ENCODE data around the gene ZNF804A. TPM values are rescaled to one million over a fixed set of nuclear protein-coding genes. Genes with fewer than 3 reads are reported as not detected.
"Not testable (repeated sequence)": the region's sequence is repeated elsewhere in the genome, so short reads cannot be mapped to it uniquely, and the experiment has no call there.

ZNF804A gene
- total RNA-seq, 1 donor from 2014 or later: not detected

DNA sequence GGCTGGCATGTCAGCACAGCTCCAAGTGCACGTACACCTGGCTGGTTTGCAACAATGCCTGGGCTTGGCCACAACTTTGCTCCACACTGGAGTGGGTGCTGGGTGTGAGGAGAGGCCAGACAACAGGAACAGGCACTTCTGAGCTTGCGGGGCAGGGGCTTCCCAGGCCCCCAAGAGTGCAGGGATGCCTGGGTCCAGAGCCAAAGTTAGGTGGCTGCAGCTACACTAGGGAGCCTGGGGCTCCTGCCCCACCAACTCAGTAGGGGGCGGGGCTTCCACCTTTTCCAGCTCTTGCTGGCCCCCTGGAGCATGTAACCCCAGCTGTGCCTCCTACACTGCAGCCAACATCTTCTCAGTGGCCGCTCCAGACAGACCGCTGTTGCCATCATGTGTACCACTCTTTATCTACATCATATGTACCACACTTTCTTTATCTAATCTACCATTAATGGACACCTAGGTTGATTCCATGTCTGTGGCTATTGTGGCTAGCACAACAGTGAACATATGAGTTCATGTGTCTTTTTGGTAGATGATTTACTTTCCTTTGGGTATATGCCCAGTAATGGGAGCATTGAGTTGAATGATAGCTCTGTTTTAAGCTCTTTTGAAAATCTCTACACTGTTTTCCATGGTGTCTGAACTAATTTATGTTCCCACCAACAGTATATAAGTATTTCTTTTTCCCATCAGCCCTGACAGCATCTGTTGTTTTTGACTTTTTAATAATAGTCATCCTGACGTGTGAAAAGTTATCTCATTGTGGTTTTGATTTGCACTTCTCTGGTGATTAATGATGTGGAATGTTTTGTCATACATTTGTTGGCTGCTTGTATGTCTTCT is 87.9 kb downstream of the ZNF804A start:
- ATAC-seq (ENCODE audit: poor library complexity): no peak
- intact Hi-C loops (cut with DNase I): no loop called here
- DNase-seq: no peak

DNA sequence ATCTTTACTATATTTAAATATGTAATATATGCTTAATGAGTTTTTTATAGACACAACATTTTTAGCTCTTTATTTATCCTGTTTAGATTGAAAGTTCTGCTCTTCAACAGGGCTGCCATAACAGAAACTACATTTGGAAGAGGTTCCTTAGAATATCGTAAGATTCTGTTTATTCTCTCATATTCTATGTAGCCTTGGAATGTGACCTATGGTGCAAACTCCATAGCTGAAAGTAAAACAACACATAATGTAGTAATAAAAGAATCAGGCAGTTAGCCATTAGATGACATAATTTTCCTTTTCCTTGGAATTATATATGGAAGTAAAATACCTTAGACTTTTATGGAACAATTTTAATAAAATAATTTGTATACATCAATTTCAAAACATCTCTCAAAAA is 91.3 kb downstream of the ZNF804A start:
- no peak for DNase-seq

DNA sequence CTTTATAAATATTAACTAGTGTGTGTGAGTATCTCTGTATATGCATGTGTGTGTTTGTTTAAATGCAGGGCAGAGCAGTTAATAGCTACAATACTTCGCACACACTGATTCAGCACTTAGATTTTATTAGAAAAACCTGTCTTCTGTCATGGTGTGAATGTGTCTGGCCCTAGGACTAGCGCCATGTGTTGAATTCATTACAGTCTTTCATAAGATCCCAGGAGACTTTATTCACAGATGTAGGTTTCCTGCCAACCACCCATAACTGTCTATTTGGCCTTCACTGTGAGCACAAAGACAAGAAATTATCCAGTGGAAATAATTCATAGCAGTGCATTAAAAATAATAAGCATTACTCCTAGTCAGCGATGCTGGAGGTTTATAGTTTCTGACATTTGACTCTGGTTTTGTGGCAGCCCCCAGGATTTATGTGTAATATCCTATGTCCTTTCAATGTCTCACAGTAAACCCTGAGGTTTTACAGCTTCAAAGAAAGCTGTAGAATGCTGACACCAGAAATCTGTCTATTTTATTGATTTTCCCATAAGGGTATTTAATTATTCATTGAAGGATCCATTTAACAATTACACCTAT is 93.9 kb downstream of the ZNF804A start:
- ATAC-seq (ENCODE audit: poor library complexity) (no peak), DNase-seq (no peak)
- intact Hi-C loops (cut with DNase I): no loop called here

More for the DNA sequence above, 91.3 kb downstream of the ZNF804A start:
- intact Hi-C loops (cut with DNase I): no loop called here
- ATAC-seq (ENCODE audit: poor library complexity): no peak

DNA sequence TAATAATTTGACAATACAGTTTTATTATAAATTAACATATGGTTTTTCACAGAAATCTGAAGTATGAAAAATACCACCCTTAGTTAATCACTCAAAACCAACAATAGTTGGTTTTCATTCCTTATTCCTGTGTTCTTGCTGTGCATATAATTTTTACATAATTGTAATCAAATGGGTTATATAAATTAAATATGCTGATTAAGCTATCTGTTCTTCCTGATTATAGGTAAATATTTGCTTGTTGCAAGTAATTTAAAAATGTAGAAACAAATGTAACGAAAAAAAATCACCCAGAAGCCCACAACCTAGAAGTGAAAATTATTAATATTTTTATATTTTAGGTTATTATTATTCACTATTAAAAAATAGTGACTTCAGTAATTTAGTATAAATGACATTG is 98.3 kb downstream of the ZNF804A start:
- DNase-seq: no peak
- ATAC-seq (ENCODE audit: poor library complexity): no peak
- intact Hi-C loops (cut with DNase I): no loop called here

DNA sequence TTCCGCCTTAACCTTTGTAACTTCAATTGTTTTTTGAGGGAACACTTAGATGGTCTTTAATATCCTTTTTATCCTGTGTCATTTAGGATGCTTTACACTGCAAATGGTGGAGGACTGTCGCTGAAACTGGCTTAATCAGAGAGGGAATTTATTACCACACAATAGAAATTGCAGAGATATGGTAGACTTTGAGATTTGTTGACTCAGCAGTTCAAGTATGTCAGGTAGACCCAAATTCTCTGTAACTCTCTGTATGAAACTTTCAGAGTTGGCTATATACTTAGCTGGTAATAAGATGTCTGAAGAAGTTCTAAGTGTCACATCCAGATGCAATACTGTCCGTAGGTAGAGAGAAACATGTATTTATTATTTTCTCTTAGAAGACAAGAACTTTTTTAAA is 100.1 kb downstream of the ZNF804A start:
- DNase-seq (no peak), ATAC-seq (ENCODE audit: poor library complexity) (no peak)
- intact Hi-C loops (cut with DNase I): no loop called here

DNA sequence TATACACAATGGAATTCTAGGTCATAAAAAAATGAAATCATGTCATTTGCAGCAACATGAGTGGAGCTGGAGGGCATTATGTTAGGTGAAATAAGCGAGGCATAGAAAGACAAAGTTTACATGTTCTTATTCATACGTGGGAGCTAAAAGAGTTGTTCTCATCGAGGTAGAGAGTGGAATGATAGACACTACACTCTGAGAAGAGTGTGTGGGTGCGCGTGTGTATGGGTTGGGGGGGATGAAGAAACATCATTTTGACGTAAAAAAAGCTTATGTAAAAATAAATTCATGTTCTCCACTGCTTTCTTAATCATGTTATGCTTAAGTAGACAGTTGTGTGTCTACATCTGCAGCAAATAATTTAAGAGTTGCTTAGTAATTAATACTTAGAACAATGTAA is 123.6 kb downstream of the ZNF804A start:
- ATAC-seq (ENCODE audit: poor library complexity) (no peak), DNase-seq (no peak)
- intact Hi-C loops (cut with DNase I): no loop called here

DNA sequence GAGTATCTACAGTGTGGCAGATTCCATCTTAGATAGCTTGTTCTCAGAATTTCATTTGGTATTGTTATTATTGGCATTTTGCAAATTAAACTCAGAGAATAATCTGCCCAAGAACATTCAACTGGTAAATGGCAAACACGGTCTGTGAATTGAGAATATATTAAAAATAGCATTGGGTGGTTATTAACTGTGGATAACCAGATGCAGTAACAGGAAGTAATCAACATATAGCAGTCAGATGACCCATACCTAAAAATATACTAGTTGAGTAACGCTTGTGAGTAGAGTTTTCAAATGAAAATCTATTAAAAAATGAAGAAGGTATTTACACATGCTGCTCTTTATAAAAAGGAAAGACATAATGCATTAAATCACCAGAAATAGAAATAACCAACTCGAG is 129.5 kb downstream of the ZNF804A start:
- DNase-seq: no peak
- intact Hi-C loops (cut with DNase I): no loop called here
- ATAC-seq (ENCODE audit: poor library complexity): no peak

DNA sequence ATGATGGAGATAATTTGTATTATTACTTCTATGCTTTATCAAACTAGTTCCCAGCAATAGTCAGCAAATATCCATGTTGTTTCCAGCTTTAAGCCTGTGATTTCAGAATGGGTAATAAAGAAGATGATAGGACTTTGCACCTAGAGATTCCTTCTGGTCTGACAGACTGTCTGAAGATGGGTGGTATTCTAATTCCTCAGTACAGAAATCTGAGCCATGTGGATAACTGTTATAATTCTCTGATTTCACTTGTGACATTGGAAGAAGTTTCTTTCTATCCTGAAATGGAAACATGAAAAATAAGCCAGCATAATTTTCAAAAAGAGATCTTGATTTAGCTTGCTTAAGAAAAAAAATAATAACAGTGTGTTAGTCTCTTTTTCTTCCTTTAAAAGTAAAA is 130.1 kb downstream of the ZNF804A start:
- DNase-seq: no peak
- ATAC-seq (ENCODE audit: poor library complexity): no peak
- intact Hi-C loops (cut with DNase I): no loop called here

DNA sequence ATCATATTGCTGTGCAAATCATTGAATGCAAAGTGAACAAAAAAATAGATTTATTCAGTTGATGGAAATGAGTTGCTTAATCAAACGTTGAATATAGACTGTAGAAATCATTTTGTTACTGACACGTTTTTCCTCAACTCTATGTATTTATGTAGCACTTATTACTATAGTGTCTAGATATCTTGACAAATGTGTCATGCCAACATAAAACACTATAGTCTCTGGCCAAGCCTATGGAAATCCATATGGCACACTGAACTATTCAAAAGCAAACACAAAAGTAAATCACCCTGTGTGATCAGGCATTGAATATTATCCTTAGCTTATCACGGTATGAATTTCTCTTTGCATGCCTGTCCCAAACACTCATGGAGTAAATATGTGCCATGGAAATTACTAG is 131.3 kb downstream of the ZNF804A start:
- DNase-seq: no peak
- no peak for ATAC-seq (ENCODE audit: poor library complexity)
- intact Hi-C loops (cut with DNase I): no loop called here

DNA sequence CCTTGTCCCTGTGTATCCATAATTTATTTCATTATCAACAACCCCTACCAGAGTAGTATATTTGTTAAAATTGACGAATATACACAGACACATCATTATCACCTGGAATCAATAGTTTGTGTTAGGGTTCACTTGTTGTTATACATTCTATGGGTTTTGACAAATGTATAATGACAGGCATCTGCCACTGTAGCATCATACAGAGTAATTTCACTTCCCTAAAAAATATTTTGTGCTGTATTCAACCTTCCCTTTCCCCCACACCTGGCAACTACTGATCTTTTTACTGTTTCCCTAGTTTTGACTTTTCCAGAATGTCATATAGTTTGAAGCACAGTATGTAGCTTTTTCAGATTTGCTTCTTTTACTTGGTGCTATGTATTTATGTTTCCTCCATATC is 132.0 kb downstream of the ZNF804A start:
- DNase-seq: no peak
- ATAC-seq (ENCODE audit: poor library complexity): no peak
- intact Hi-C loops (cut with DNase I): no loop called here

DNA sequence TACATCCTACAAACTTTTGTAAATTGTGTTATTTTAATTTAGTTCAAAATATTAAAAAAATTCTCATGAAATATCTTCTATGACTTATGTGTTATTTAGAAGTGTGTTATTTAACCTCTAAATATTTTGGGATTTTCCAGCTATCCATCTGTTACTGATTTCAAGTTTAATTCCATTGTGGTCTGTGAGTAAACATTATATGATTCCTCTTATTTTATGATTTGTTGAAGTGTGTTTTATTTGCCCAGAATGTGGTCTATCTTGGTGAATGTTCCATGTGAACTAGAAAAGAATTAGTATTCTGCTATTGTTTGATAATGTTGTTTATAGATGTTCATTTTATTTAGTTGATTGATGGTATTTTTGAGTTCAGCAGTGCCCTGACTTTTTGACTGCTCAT is 136.0 kb downstream of the ZNF804A start:
- ATAC-seq (ENCODE audit: poor library complexity): no peak
- no peak for DNase-seq
- intact Hi-C loops (cut with DNase I): no loop called here

DNA sequence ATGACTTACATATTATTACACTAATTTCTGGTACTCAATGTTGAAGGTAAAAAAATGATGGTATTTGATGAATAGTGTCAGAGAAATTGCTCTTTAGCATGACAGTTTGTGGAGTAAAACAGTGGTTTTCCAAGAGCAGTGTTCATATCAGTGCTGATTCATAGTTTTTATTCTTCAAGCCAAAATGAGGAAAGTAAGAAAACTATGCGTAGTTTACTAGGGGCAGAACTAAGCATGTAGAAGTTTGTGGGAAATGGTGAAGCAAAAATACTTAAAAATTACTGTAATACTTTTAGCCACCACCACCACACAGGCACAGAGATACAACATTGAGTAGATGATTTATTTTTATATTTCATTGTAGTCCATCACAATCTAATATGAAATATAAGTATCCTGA is 137.3 kb downstream of the ZNF804A start:
- no peak for DNase-seq
- intact Hi-C loops (cut with DNase I): no loop called here
- no peak for ATAC-seq (ENCODE audit: poor library complexity)

DNA sequence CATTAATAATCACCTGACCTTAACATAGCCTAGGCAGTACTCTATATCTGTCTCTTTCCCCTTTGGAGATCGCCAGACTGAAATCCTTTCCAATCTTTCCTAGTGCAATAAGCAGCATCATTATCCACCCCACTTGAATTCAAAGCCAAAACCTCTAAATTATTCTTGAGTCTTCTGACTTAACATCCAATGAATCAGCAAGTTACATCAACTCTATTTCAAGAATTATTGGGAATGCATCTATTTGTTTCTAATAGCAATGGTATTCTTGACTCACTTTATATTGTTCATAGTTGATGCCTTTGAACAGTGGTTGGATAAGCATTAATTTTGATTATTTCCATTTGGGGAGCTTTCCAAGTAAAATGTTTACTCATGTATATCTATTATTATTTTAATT is 144.8 kb downstream of the ZNF804A start:
- intact Hi-C loops (cut with DNase I): no loop called here
- no peak for DNase-seq
- no peak for ATAC-seq (ENCODE audit: poor library complexity)

DNA sequence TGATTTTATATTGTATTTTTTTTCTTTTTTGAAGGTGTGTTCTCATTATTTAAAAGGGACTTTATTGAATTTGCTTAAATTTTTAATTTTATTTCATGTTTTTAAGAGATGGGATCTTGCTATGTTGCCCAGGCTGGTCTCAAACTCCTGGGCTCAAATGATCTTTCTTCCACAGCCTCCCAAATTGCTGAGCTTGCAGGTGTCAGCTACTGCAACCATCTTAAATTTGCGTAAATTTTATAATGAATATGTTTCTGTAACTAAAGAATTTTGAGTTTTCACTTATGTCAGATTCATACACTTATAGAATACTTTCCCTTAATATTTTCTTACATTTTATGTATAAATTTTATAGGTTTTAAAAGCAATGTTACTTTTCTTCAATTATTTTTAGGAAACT is 157.8 kb downstream of the ZNF804A start:
- intact Hi-C loops (cut with DNase I): no loop called here
- no peak for DNase-seq
- no peak for ATAC-seq (ENCODE audit: poor library complexity)

DNA sequence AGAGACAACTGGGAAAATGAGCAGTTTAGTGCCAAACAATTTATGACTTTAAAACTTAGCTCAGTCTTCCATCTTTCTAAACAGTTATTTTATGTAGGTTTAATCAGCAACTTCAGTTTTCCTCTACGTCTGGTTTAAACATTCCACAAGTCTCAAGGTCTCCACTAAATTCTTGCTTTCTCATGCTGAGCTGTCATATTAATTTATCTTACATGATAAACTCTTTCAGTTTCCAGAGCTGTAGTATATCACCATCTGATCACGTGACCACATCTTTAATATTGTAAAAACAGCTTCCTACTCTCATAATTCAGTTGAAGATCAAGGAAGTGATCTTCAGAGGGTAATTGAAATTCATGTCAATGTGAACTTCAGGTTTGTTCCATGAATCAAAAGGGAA is 158.6 kb downstream of the ZNF804A start:
- DNase-seq: no peak
- no peak for ATAC-seq (ENCODE audit: poor library complexity)
- intact Hi-C loops (cut with DNase I): no loop called here

DNA sequence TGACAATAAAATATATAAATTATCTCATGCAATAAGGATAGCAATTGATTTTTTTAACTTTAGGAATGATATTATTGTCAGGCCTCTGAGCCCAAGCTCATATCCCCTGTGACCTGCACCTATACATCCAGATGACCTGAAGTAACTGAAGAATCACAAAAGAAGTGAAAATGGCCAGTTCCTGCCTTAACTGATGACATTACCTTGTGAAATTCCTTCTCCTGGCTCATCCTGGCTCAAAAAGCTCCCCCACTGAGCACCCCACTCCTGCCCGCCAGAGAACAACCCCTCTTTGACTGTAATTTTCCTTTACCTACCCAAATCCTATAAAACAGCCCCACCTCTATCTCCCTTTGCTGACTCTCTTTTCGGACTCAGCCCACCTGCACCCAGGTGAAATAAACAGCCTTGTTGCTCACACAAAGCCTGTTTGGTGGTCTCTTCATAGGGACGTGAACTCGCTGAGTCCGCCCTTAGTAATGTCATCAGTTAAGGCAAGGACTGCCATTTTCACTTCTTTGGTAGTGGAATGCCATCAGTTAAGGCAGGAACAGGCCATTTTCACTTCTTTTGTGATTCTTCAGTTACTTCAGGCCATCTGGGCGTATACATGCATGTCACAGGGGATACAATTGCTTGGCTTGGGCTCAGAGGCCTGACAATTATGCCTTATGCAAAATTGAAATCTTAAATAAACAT is 161.4 kb downstream of the ZNF804A start:
- intact Hi-C loops (cut with DNase I); DNase-seq; ATAC-seq (ENCODE audit: poor library complexity): not testable (repeated sequence)

DNA sequence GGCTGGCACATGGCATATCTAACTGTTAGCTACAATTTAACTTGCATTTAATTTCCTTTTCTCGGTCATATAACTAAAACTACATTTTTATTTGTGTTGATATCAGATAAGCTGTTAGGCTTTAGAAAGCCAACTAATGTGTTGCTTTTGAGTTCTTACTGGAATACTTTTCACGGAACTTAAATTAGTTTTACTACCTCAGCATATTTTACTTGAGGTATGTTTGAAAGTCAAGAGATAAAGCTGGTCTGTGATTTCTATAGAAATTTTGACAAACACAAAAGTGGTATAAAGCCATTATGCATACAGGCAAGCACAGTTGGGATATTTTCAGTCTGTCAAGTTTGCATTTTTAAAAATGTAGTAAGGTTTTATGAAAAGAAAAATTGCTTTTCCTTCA is 162.6 kb downstream of the ZNF804A start:
- DNase-seq (no peak), ATAC-seq (ENCODE audit: poor library complexity) (no peak)
- intact Hi-C loops (cut with DNase I): no loop called here

DNA sequence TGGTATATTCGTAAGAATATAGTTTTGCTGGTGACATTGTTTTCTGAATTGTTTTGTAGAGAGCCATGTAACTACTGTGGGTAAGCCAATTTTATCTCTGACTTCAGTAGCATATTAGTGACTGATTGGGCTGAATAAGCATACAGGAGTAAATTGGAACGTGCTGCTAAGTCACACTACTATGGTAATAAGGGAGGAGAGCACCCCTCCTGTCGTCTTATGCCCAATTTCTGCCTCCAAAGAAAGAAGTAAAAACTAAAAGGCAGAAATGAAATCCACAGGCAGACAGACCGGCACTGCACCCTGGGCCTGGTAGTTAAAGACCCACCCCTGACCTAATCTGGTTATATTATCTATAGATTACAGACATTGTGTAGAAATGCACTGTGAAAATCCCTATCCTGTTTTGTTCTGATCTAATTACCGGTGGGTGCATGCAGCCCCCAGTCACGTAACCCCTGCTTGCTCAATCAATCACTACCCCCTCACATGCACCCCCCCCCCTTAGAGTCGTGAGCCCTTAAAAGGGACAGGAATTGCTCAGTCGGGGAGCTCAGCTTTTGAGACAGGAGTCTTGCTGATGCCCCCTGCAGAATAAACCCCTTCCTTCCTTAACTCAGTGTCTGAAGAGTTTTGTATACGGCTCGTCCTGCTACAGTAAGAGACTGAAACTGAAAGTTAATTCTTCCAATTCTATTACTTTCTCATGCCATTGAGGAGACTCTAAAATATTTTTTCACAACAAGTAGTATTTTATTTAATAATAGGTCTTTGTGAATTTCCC is 167.0 kb downstream of the ZNF804A start:
- ATAC-seq (ENCODE audit: poor library complexity): no peak
- intact Hi-C loops (cut with DNase I): no loop called here

DNA sequence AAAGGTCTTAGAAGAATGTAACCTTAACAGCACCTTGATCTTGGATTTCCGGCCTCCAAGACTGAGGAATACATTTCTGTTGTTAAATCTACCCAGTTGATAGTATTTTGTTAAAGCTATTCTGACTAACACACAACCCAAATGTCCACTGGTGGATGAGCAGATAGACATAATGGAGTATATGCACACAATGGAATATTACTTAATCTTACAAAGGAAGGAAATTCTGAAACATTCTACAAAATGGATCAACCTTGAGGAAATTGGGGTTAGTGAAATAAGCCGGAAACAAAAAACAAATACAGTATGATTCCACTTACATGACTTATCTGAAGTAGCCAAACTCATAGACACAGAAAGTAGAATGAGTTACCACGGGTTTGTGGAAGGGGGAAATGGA is 168.7 kb downstream of the ZNF804A start:
- no peak for DNase-seq
- no peak for ATAC-seq (ENCODE audit: poor library complexity)
- intact Hi-C loops (cut with DNase I): no loop called here

More for the DNA sequence above, 167.0 kb downstream of the ZNF804A start:
- DNase-seq: no peak
